Measurements from ENCODE around the gene ZGRF1.

Gene ZGRF1

DNA sequence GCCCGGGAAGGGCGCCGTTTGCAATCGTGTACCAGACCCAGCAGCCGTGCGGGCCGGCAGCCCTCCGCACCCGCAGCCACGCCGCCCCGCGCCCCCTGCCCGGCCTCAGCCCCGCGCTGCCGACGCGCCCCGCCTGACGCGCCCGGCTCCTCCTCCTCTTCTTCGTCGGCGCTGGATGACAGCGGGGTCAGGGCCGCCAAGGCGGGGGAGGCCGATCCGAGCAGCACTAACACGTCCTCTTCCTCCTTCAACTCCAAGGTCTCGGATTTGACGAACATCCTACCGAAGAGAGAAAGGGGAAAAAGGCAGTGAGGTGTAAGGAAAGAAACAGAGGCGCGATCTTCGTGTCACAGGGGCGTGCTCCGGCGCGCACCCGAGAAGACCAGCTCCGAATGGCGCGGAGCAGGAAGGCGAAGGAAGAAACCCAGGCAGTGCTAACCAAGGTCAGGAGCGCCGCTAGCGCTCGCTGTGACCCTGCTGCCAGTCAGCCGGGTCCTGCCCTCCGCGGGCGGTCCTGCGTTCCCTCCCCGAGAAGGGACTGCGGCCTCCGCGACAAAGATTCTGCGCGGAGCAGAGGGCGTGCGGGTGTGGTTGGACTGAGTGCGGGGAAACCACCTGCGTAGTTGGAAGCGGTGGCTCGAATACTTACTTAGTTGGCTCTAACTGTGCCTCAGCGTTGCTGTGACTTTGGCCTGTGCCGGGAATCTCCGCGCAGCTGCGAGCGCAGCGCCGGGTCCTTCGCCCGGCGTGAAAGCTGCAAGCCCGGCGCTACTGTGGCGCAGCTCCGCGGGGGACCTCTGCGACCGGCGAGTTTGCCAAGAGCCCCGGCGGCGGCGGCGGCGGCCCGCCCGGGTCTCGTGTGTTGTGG is 121.3 kb downstream of the ZGRF1 start:
- peak overlapping the region; percentile 67 for H3K4me3 ChIP-seq (ENCODE audit: low read depth, low read length)
- no peak for DNase-seq (ENCODE audit: low read depth)
- TF ChIP-seq, protein P1, sequence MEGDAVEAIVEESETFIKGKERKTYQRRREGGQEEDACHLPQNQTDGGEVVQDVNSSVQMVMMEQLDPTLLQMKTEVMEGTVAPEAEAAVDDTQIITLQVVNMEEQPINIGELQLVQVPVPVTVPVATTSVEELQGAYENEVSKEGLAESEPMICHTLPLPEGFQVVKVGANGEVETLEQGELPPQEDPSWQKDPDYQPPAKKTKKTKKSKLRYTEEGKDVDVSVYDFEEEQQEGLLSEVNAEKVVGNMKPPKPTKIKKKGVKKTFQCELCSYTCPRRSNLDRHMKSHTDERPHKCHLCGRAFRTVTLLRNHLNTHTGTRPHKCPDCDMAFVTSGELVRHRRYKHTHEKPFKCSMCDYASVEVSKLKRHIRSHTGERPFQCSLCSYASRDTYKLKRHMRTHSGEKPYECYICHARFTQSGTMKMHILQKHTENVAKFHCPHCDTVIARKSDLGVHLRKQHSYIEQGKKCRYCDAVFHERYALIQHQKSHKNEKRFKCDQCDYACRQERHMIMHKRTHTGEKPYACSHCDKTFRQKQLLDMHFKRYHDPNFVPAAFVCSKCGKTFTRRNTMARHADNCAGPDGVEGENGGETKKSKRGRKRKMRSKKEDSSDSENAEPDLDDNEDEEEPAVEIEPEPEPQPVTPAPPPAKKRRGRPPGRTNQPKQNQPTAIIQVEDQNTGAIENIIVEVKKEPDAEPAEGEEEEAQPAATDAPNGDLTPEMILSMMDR (IDR thresholded peaks at IDR 0.05; ENCODE audit: low read depth, low read length, missing control alignments), result no peak

DNA sequence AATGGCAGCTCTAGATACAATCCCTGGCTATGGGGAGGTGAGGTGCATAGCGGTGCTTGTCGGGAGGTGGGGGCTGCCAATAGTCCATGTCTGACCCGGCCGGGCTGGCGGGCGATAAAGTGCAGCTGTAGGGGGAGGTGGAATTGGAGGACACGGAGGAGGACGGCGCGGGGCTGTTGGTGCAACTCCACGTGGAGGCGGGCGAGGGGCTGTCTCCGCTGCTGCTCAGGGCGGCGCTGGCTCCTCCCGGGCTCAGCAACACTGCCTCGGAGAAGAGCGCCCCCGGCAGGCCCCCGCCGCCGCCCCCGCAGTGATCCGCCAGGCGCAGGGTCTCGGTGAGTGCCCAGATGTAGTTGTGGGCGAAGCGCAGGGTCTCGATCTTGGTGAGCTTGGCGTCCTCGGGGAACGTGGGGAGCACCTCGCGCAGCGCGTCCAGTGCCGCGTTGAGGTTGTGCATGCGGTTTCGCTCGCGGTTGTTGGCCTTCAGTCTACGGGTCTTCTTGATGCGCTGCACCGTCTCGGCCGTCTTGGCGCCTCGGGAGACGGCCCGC is 122.0 kb downstream of the ZGRF1 start:
- peak overlapping the region; percentile 67 for H3K4me3 ChIP-seq (ENCODE audit: low read depth, low read length)
- DNase-seq (ENCODE audit: low read depth), result no peak
- TF ChIP-seq, protein P1 (IDR thresholded peaks at IDR 0.05; ENCODE audit: low read depth, low read length, missing control alignments), result peak; percentile 37

DNA sequence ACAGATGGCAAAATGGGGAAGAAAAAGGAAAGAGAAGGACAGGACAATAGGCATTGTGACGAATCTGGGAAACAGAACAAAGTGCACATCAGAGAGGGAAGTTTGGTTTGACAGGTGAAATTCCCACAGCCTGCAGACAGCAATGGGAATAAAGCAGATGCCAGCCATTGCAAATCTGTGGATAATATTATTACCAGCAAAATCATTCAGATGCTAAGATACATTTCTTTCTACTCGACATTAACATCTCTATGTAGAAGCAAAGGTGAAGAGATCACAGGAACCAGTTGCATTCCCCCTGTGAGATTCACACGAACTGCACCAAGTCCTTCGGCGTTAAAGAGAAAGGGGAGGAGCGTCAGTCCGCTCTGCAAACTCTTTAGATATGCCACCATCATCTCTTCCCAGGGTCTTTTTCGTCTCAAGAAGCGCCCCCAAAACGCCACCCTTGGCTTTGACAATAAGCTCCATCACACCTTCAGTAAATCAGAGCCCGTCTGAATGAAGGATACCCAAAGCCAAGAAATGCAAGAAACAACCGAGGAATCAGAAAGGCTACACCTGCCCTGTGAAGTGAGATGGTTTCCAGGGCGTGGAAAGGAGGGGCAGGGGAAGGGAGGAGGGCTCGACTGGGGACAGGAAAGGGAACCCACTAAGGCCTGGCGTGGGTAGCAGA is 122.6 kb downstream of the ZGRF1 start:
- H3K4me3 ChIP-seq (ENCODE audit: low read depth, low read length), result peak overlapping the region; percentile 67
- TF ChIP-seq, protein P1 (IDR thresholded peaks at IDR 0.05; ENCODE audit: low read depth, low read length, missing control alignments), result no peak
- DNase-seq (ENCODE audit: low read depth), result no peak

DNA sequence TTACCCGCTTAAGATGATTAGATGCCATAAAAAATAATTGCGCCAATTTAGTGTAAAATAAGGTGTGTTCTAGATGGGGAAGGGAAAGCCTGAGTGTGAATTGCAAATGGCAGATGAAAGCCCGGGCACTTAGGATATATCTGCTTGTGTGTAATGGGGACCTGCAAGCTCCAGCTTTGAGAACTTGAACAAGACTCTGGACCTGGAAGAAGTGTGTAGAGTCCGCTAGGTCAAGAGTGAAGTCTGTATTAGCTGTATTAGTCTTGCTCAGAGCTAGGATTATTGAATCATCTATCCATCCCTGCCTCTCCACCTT is 124.9 kb downstream of the ZGRF1 start:
- no peak for DNase-seq (ENCODE audit: low read depth)
- TF ChIP-seq, protein P1 (IDR thresholded peaks at IDR 0.05; ENCODE audit: low read depth, low read length, missing control alignments), result no peak
- H3K4me3 ChIP-seq (ENCODE audit: low read depth, low read length), result no peak overlapping the region

DNA sequence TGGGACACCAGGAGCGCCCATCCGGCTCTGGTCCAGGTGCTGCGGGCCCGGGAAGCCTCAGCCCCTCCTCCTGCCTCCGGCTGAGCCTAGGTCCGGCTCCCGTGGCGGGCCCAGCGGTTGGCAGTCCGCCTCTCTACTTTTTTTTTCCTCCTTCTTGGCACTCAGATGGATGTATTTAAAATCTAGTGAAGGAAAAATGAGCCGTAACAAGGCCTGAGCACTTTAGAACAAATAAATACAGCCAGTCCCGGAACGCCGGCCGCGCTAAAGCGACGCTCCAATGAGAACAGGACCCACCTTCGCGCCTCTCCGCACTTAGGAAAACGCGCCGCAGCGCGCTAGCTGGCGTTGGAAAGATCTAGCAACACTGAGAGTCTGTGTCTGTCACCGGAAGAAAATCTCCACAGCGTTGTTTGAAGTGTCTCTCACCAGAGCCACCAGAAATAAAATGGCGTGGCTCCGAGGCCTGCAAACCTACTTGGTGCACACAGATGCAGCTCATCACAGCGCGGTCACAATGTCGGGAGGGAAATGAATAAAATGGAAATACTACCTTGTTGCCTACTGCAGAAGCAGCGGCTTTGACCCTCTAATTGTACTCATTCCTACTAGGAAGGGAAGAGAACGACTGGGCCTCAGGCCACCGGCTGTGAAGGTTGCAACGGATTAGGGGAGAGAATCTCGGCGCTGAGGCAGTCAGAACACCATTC is 125.5 kb downstream of the ZGRF1 start:
- peak overlapping the region; percentile 43 for H3K4me3 ChIP-seq (ENCODE audit: low read depth, low read length)
- DNase-seq (ENCODE audit: low read depth), result no peak
- TF ChIP-seq, protein P1 (IDR thresholded peaks at IDR 0.05; ENCODE audit: low read depth, low read length, missing control alignments), result no peak

GRCh38 chr4:112510291-112511092 is 126.2 kb downstream of the ZGRF1 start:
- DNase-seq (ENCODE audit: low read depth), result no peak
- TF ChIP-seq, protein P1 (IDR thresholded peaks at IDR 0.05; ENCODE audit: low read depth, low read length, missing control alignments), result peak; percentile 11
- H3K4me3 ChIP-seq (ENCODE audit: low read depth, low read length), result peak overlapping the region; percentile 43
